ENCODE results near the gene EMP1.

EMP1 gene

GRCh38 chr12:13197526-13198143, 1.1 kb downstream of the EMP1 start:
- DNase-seq (ENCODE audit: low read depth): no peak

- no peak for DNase-seq (ENCODE audit: low read depth)
Measured at GRCh38 chr12:13198241-13198640, 1.7 kb downstream of the EMP1 start.

- DNase-seq (ENCODE audit: low read depth): no peak
Measured at GRCh38 chr12:13198876-13199275, 2.4 kb downstream of the EMP1 start.

DNA sequence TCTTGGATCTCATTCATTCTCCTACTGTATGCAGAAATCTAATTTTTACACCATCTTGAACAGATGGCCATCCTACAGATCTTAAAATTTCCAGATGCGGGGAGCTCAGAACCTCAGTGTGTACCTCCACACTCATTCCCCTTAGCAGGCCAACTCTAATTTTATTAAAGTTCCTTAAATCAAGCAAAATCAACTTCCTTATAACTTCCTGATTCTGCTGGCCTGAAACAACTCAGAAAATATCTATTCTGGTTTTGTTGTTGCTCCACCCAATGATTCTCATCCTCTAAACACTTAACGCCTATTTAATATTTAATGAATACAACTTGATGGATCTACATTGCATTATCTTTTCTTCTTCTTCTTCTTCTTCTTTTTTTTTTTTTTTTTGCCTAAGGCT, 3.1 kb downstream of the EMP1 start:
- DNase-seq (ENCODE audit: low read depth): no peak

GRCh38 chr12:13200841-13201240, 4.3 kb downstream of the EMP1 start:
- DNase-seq (ENCODE audit: low read depth): no peak

GRCh38 chr12:13203034-13203922, 6.8 kb downstream of the EMP1 start:
- DNase-seq (ENCODE audit: low read depth): no peak

DNA sequence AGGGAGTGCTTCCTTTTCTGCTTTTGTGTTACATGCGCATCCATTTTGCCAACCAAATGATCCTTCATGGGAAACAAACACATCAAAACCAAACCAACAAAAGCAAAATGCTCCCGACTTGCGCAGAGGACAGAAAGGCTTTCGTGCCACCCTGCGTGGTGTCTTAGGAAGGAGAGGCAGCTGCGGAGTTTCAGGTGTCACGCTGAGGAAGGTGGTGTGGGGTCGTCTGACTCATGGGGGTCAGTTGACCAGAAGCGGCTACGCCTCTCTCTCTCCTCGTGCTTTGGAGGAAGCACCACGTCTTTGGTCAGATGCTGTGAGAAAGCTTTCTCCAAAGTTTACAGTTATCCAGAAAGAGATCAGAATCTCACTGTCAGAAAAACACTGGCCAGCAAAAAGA, 7.9 kb downstream of the EMP1 start:
- no peak for DNase-seq (ENCODE audit: low read depth)

DNA sequence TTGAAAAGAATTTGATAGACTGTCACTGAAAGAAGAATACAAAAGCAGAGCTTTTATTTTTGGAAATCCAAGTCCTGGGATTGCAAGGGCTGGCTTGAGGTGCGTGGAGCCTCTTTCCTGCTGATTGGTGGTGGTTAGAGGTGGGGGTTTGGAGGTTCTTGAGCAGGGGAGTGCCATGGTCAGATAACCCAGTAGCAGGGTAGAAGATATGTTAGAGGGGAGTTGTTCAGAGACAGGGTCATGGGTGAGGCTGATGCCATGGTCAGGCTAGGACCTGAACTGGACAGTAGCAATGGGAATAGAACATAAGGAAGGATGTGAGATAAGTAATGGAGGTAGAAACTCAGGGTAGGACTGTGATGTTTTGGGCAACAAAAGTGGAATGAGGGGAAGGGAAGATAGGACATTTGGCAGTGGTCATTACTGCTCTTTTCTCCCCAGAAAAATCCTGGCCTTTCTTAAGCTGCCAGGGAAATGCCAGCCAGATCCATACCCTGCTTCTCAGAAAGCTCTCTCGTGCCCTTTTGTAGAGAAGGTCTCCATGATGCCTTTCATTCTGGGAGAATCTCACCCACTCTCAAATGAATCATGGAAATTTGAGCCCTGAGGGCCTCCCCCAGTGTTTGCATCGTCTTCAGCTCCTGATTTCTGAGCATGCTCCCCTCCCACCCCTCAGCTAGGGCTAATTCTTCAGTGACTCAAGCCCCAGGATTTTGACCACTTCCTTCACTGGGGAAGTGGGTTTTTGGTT, 9.5 kb downstream of the EMP1 start:
- DNase-seq (ENCODE audit: low read depth): peak; percentile 96

DNA sequence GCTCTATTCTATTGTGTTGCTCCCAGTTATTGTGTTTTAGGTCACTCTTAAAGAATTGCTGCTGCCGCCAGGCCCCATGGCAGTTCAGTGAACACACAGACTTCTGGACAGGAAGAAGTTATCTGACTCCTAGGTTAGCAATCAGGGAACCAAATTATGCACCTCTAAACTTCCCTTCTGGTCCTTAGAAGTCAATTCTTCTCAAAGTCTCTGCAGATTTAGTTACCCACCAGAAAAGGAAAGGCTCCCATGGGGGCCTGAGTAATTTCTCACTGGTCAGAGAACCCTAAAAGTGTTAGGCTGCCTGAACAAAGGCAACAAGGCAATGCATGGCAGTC, 10.0 kb downstream of the EMP1 start:
- no peak for DNase-seq (ENCODE audit: low read depth)

- DNase-seq (ENCODE audit: low read depth): no peak
Measured at GRCh38 chr12:13208533-13209435, 12.3 kb downstream of the EMP1 start.

GRCh38 chr12:13209436-13210235, 13.1 kb downstream of the EMP1 start:
- no peak for DNase-seq (ENCODE audit: low read depth)

GRCh38 chr12:13210236-13211190, 14.0 kb downstream of the EMP1 start:
- no peak for DNase-seq (ENCODE audit: low read depth)

- no peak for DNase-seq (ENCODE audit: low read depth)
Measured at GRCh38 chr12:13211191-13211858, 14.8 kb downstream of the EMP1 start.

DNA sequence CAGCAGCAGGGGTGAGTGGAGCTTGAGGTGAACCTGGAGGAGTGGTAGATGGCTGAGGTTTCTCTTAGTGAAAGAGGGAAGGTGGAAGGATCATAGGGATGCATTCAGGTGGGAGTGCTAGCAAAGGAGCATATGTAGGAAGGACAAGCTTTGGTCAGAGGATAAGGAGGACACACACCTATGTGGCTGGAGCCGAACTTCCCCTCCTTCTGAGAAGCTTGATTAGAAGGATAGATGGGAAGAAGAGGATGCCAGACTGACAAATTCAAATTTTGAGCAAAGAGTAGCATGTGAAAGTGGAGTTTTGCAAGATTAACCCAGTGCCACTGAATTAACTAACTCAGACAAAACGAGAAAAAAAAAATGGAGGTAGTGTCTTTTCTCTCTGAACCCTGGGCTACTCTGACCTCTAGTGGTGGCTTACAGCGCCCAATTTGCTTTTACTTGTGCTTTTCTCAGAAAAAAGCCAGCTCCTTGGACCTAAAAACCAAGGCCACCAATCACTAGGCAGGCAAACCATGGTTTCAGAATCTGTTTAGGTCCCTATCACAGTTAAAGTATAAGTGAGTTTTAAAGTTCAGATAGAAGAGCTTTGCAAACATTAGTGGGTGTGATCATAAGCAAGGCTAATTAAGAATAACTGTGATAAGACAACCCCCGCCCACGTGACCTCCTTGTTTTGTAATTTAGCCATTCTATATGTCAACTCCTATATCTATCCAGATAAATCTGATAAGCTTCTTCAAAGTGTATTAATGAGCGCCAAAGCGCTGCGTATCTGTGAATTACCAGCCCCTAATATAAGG, 15.5 kb downstream of the EMP1 start:
- no peak for DNase-seq (ENCODE audit: low read depth)

GRCh38 chr12:13215056-13215455, 18.5 kb downstream of the EMP1 start:
- DNase-seq (ENCODE audit: low read depth): no peak

- no peak for DNase-seq (ENCODE audit: low read depth)
Measured at GRCh38 chr12:13218641-13219040, 22.1 kb downstream of the EMP1 start.

DNA sequence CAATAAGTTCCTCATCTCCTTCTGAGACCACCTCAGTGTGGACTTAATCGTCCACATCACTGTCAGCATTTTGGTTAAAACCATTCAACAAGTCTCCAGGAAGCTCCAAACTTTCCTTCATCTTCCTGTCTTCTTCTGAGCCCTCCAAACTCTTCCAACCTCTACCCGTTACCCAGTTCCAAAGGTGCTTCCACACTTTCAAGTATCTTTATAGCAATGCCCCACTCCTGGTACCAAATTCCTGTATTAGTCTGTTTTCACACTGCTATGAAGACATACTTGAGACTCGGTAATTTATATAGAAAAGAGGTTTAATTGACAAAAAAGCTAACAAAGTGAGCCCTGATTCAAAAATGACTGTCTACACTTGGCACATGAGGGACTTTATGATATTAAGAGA, 22.8 kb downstream of the EMP1 start:
- no peak for DNase-seq (ENCODE audit: low read depth)

DNA sequence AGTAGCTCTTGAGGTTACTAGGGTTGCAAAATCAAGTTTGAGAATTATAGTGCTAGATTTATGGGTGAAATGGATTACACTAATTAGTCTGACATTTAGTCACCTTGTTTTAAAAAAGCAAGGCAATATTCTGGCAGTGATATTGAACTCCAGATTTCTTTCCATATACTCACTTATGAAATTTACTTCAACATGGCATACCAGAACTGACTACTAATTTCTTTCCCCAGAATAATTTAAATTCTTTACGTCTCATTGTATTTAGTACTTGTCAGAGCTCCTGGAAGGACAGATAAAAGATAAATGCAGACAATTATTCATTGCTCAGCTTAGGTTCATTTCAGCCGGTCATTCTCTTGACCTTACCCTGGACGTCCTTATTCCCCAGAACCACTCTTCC, 24.3 kb downstream of the EMP1 start:
- no peak for DNase-seq (ENCODE audit: low read depth)

DNA sequence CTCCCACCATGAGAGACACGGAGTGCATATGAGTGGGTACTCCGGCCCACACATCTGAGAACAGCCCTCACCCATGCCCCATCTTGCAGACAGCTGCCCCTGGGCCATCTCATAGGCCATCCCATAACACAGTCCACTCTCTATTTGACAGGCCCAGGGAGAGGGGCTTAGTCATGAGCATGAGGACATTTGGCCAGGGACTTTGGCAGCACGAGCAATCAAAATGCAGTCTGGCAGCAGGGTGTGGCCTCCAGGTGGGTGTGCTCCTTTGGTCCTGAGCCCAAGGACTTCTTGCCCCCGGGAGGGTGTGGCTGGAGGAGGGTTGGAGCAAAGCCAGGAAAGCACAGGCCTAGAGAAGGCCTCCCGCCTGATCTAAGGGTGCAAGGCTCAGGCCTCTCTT, 25.6 kb downstream of the EMP1 start:
- DNase-seq (ENCODE audit: low read depth): no peak

All from HS-27A (cell line).